ENCODE results near the gene SULT2B1. TPM values are rescaled to one million over a fixed set of nuclear protein-coding genes. Genes with fewer than 3 reads are reported as not detected.

Gene SULT2B1
- total and polyA plus RNA-seq, 2 of the 4 experiments (the other 2 are of a cell fraction), result 0.09 TPM; not detected in 1

- ATAC-seq (ENCODE audit: low read depth), result no peak
- peaks cover 7% of the 10 kb centered on the region for H3K4me1 ChIP-seq (ENCODE audit: control insufficient read depth, insufficient read depth, low read length)
- POLR2A ChIA-PET (ENCODE audit: unreplicated experiment), result interaction anchor here (0.6 kb wide), 1 partner anchor 249 kb away, joined by 17 read pairs; no protein-coding TSS in a partner anchor
Measured at GRCh38 chr19:48623556-48624066, 71.6 kb downstream of the SULT2B1 start.

More at GRCh38 chr19:48623556-48624066, 71.6 kb downstream of the SULT2B1 start:
- Histone ChIP-seq H3K23ac (ENCODE audit: low read depth, low read length) (peak overlapping the region; percentile 77), H3K9me1 (ENCODE audit: insufficient read depth, low read length) (peaks cover 4% of the 10 kb centered on the region), H2AFZ (replicated peaks; ENCODE audit: low read length, poor library complexity) (peak overlapping the region; percentile 87), H3K9ac (ENCODE audit: low read depth, low read length) (peak overlapping the region; percentile 87), H3K56ac (ENCODE audit: extremely low read depth, insufficient read depth, low read length) (peak overlapping the region; percentile 82), H2AK5ac (ENCODE audit: low read depth, low read length) (peak overlapping the region; percentile 38), H2BK15ac (ENCODE audit: low read depth, low read length) (peak overlapping the region; percentile 17; the same call in 1 of the 3 replicates), H4K8ac (ENCODE audit: low read depth in 2 of 2, low read length in 2 of 2) (peak overlapping the region; percentile 88 to 94), H2BK120ac (ENCODE audit: low read depth, low read length) (peak overlapping the region; percentile 38), H3K4me2 (ENCODE audit: low read depth, low read length) (peak overlapping the region; percentile 90), H2AK9ac (replicated peaks; ENCODE audit: low read depth, low read length, poor library complexity) (peak overlapping the region; percentile 94), H2BK20ac (ENCODE audit: low read depth, low read length) (peak overlapping the region; percentile 17; the same call in 1 of the 2 replicates), H3K4ac (ENCODE audit: low read depth, low read length) (peak overlapping the region; percentile 91), H4K20me1 (ENCODE audit: insufficient read depth, low read length) (peaks cover 3% of the 10 kb centered on the region), H3K18ac (ENCODE audit: low read depth, low read length) (peak overlapping the region; percentile 34; the same call in 1 of the 2 replicates), H3K9me3 (ENCODE audit: control insufficient read depth, insufficient read depth, low read length) (no peaks in the 10 kb centered on the region), H3K27me3 (ENCODE audit: control insufficient read depth, insufficient read depth, low read length) (no peaks in the 10 kb centered on the region), H4K5ac (ENCODE audit: low read depth, low read length) (peak overlapping the region; percentile 66), H3K27ac (ENCODE audit: insufficient read depth, low read length) (peak overlapping the region; percentile 84), H4K91ac (ENCODE audit: insufficient read depth, low read depth, low read length) (peak overlapping the region; percentile 84), H3K4me3 (ENCODE audit: insufficient read depth, low read depth, low read length) (peak overlapping the region; percentile 41), H2BK5ac (ENCODE audit: low read depth, low read length, poor library complexity, severe bottlenecking) (peak overlapping the region; percentile 75), H3K14ac (replicated peaks; ENCODE audit: low read depth, low read length) (peak overlapping the region; percentile 91), H3K79me1 (ENCODE audit: low read depth in 1 of 2, low read length in 2 of 2) (peaks cover 13 to 36% of the 10 kb centered on the region in 2 experiments), H3K36me3 (ENCODE audit: control insufficient read depth, insufficient read depth, low read length) (peaks cover 6% of the 10 kb centered on the region; the same call in 1 of the 2 replicates)
- dilution Hi-C loops (cut with HindIII; ENCODE audit: low sequenced_read_pairs, unreplicated experiment), result no loop called here
- 43% methylated on average over 1 of the region's 8 CpGs; no CpG with 5 or more reads in 1 of the 2 experiments for WGBS, 2 experiments (ENCODE audit: extremely low coverage in 2 of 2, insufficient read length in 1 of 2)
- in situ Hi-C loops (cut with MboI; ENCODE audit: low sequenced_read_pairs), result no loop called here
- TF ChIP-seq NFE2L2 (IDR thresholded peaks at IDR 0.05; ENCODE audit: low read depth, low read length), result no peak
- peak; percentile 57 for TF ChIP-seq CEBPB (IDR thresholded peaks at IDR 0.05; ENCODE audit: low read depth, low read length)
- 0 out of 2 replicates have a peak, but pooled peaks have one; percentile 37 for TF ChIP-seq CHD1 (IDR thresholded peaks at IDR 0.05; ENCODE audit: low read depth, low read length)
- TF ChIP-seq BHLHE40 (IDR thresholded peaks at IDR 0.05; ENCODE audit: low read depth, low read length), result no peak
- TF ChIP-seq, protein P1, sequence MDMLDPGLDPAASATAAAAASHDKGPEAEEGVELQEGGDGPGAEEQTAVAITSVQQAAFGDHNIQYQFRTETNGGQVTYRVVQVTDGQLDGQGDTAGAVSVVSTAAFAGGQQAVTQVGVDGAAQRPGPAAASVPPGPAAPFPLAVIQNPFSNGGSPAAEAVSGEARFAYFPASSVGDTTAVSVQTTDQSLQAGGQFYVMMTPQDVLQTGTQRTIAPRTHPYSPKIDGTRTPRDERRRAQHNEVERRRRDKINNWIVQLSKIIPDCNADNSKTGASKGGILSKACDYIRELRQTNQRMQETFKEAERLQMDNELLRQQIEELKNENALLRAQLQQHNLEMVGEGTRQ (IDR thresholded peaks at IDR 0.05; ENCODE audit: low read depth, low read length), result no peak
- no peak for TF ChIP-seq RCOR1 (IDR thresholded peaks at IDR 0.05; ENCODE audit: insufficient replicate concordance, low read length)
- TF ChIP-seq RFX5 (IDR thresholded peaks at IDR 0.05; ENCODE audit: low read depth, low read length), result no peak
- no peak for TF ChIP-seq MAZ (IDR thresholded peaks at IDR 0.05; ENCODE audit: borderline replicate concordance, low read depth, low read length)
- TF ChIP-seq, protein P2, sequence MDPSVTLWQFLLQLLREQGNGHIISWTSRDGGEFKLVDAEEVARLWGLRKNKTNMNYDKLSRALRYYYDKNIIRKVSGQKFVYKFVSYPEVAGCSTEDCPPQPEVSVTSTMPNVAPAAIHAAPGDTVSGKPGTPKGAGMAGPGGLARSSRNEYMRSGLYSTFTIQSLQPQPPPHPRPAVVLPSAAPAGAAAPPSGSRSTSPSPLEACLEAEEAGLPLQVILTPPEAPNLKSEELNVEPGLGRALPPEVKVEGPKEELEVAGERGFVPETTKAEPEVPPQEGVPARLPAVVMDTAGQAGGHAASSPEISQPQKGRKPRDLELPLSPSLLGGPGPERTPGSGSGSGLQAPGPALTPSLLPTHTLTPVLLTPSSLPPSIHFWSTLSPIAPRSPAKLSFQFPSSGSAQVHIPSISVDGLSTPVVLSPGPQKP (IDR thresholded peaks at IDR 0.05; ENCODE audit: borderline replicate concordance, low read depth, low read length), result no peak
- no peak for TF ChIP-seq RAD21 (IDR thresholded peaks at IDR 0.05; ENCODE audit: low read length)
- DNase-seq, result no peak
- CTCF ChIA-PET, result no interaction called here
- BruUV-seq (replicated peaks), result no TSS peak
- intact Hi-C loops (cut with micrococcal nuclease), result no loop called here
